Activated CD8-positive, alpha-beta T cell treated with anti-CD3 and anti-CD28 coated beads for 36 hours (primary cell): ENCODE results near the gene C1orf174. TPM values are rescaled to one million over a fixed set of nuclear protein-coding genes. Genes with fewer than 3 reads are reported as not detected.
"Not testable (repeated sequence)": the region's sequence is repeated elsewhere in the genome, so short reads cannot be mapped to it uniquely, and the experiment has no call there.

Experiments used
- ATAC-seq: fragments of 200-7000 bp; cut with Tn5 transposase; one replicate; pipeline ENCODE4 v1.10.0; 2021; ENCODE audit warnings: mild to moderate bottlenecking, moderate library complexity
- CTCF ChIA-PET: fragments of 350-600 bp; sonication (Branson Sonifier 250); formaldehyde crosslinking; loops from one replicate; lab custom pipeline; 2021; ENCODE audit warnings: antibody characterized with exemption; lab: Charles Lee
- POLR2A ChIA-PET: fragments of 350-600 bp; sonication (Branson Sonifier 250); formaldehyde crosslinking; loops from one replicate; lab custom pipeline; 2021; ENCODE audit warnings: antibody characterized with exemption; lab: Charles Lee
- DNase-seq: peaks from one replicate; pipeline ENCODE4 v3.0.0-alpha.2; 2020
- H3K27ac Mint-ChIP-seq: one replicate; pipeline ENCODE4 v1.8.0; 2021; ENCODE audit warnings: mild to moderate bottlenecking, mixed read lengths
- H3K27me3 Mint-ChIP-seq: one replicate; pipeline ENCODE4 v1.8.0; 2021; ENCODE audit warnings: mixed read lengths
- H3K36me3 Mint-ChIP-seq: one replicate; pipeline ENCODE4 v1.8.0; 2021; ENCODE audit warnings: low read depth, mixed read lengths
- H3K4me1 Mint-ChIP-seq: one replicate; pipeline ENCODE4 v1.8.0; 2021; ENCODE audit warnings: low read depth, mixed read lengths
- H3K4me3 Mint-ChIP-seq: one replicate; pipeline ENCODE4 v1.8.0; 2021; ENCODE audit warnings: mild to moderate bottlenecking, moderate library complexity, mixed read lengths
- H3K9me3 Mint-ChIP-seq: one replicate; pipeline ENCODE4 v1.8.0; 2021; ENCODE audit warnings: mixed read lengths
- intact Hi-C: fragments of 100-400 bp; cut with micrococcal nuclease; formaldehyde crosslinking; loops from one replicate; pipeline ENCODE4 v1.10.0; 2022
- total RNA-seq, 2 experiments: library from RNA; stranded (reverse); gene quantifications; one replicate each; pipeline ENCODE4 v1.2.3, GENCODE V29; 2021
- TF ChIP-seq, protein P1 (sequence below): fragments of 200-600 bp; IDR thresholded peaks from one replicate; pipeline ENCODE4 v1.8.0; 2022; ENCODE audit warnings: antibody characterized with exemption, mild to moderate bottlenecking

C1orf174 gene
- total RNA-seq, 2 experiments from 2014 or later = 43.7 to 44.0 TPM

DNA sequence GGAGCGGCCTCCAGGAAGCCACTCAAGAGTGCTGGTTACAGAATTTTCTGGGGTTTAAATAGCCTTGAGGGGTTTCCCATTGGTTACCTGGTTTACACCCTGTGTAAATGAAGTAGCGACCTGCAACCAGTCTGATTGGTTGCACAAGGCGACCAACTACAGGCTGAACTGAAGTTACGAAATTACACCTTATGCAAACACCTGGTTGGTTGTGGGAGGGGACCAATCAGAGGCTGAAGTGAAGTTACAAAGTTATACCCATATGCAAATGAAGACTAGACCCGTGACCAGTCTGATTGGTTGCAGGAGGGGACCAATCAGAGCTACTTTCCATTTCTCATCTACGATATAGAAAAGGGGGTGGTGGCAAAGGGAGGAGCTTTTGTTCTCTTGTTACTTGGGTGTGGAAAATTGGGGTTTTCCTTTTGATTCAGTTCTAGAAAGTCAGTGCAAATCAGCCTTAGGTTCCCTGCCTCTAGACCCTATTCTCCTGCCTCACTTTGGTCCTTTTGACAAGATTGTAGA is 22.2 kb upstream of the C1orf174 start:
- Mint-ChIP-seq H3K9me3 (no peaks in the 10 kb centered on the region), H3K36me3 (no peaks in the 10 kb centered on the region), H3K4me1 (peaks cover 12% of the 10 kb centered on the region), H3K4me3 (no peak overlapping the region), H3K27ac (no peak overlapping the region), H3K27me3 (peaks cover 1% of the 10 kb centered on the region)
- intact Hi-C loops = no loop called here
- CTCF ChIA-PET = no interaction called here
- DNase-seq (peak; percentile 26), ATAC-seq (peak; percentile 67)
- TF ChIP-seq, protein P1, sequence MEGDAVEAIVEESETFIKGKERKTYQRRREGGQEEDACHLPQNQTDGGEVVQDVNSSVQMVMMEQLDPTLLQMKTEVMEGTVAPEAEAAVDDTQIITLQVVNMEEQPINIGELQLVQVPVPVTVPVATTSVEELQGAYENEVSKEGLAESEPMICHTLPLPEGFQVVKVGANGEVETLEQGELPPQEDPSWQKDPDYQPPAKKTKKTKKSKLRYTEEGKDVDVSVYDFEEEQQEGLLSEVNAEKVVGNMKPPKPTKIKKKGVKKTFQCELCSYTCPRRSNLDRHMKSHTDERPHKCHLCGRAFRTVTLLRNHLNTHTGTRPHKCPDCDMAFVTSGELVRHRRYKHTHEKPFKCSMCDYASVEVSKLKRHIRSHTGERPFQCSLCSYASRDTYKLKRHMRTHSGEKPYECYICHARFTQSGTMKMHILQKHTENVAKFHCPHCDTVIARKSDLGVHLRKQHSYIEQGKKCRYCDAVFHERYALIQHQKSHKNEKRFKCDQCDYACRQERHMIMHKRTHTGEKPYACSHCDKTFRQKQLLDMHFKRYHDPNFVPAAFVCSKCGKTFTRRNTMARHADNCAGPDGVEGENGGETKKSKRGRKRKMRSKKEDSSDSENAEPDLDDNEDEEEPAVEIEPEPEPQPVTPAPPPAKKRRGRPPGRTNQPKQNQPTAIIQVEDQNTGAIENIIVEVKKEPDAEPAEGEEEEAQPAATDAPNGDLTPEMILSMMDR = no peak
- POLR2A ChIA-PET = no interaction called here

DNA sequence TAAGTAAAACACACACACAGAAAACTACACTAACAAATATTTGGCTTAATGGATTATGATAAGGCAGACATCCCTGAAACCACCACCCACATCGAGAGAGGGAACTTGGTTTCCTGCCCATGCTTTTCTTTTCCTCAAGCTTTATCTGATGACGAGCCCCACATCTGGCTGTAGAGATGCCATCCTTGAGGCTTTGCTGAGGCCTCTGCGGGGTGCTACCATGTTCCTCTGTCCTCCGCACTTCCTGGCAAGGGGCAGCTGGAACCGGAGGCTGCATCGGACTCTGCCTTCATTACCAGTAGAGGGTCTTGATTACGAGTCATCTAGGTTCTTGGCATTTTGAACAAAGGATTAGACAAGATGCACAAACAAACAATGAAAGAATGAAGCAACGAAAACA is 21.7 kb upstream of the C1orf174 start:
- no peaks in the 10 kb centered on the region for H3K9me3 Mint-ChIP-seq
- ChIA-PET CTCF (no interaction called here), POLR2A (no interaction called here)
- H3K27ac Mint-ChIP-seq = no peak overlapping the region
- TF ChIP-seq, protein P1 = no peak
- H3K27me3 Mint-ChIP-seq = peaks cover 1% of the 10 kb centered on the region
- DNase-seq (no peak), ATAC-seq (no peak)
- H3K4me1 Mint-ChIP-seq = peaks cover 12% of the 10 kb centered on the region
- H3K4me3 Mint-ChIP-seq = no peak overlapping the region
- H3K36me3 Mint-ChIP-seq = no peaks in the 10 kb centered on the region
- intact Hi-C loops = no loop called here

DNA sequence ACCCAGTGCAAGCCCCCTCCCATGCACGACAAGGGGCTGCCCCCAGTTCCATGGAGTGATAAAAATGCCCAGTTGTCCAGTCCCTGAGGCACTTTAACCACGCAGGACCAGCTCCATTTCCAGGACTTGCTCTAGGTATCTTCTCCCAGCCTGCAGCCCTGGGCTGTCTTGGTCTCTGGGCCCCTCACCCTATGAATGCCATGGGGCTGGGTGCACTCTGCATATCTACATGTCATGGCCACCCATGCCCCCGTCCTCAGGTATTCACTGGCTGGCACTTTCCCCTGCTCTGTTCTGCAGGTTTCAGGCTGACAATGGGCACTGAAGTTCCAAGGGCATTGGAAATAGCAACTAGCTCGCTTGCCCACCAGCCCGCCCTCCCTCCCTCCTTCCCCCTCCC is 19.6 kb upstream of the C1orf174 start:
- Mint-ChIP-seq H3K27me3 (peaks cover 1% of the 10 kb centered on the region), H3K4me3 (no peak overlapping the region), H3K9me3 (no peaks in the 10 kb centered on the region), H3K27ac (no peak overlapping the region), H3K36me3 (no peaks in the 10 kb centered on the region), H3K4me1 (peaks cover 12% of the 10 kb centered on the region)
- ChIA-PET POLR2A (no interaction called here), CTCF (no interaction called here)
- DNase-seq (no peak), ATAC-seq (no peak)
- intact Hi-C loops = no loop called here
- TF ChIP-seq, protein P1 = no peak

DNA sequence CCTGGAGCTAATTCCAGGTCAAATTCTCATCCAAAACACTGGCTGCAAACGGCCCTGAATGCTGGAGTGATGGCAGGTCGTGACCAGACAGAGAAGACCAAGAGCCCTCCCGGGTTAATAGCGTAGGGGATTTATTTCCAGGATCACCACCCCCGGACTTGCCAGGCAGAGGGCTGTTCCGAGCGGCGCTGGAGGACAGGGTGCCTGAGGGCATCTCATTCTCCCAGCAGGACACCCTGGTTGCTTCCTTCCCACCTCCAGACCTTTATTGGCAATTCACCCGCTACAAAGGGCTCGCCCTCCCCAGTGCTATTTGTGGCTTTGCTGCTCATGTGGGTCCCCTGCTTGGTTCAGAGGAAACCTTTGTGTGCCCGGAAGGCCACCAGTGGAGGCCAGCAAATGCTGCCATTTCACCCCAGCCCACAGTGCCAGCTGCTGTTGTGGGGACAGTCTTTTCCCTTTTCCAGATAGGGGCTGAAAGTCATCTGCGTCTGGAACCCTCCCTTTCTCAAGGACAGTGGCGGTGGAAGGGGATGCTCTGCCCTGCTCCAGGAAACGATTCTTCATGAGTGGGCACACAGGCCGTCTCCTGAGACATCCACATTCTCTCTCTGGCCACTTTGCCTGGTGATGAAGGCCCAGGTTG is 19.0 kb upstream of the C1orf174 start:
- Mint-ChIP-seq H3K4me3 (no peak overlapping the region), H3K27me3 (peaks cover 1% of the 10 kb centered on the region), H3K27ac (no peak overlapping the region), H3K9me3 (no peaks in the 10 kb centered on the region), H3K4me1 (peaks cover 12% of the 10 kb centered on the region), H3K36me3 (no peaks in the 10 kb centered on the region)
- CTCF ChIA-PET = no interaction called here
- POLR2A ChIA-PET = no interaction called here
- no peak for DNase-seq
- no peak for ATAC-seq
- TF ChIP-seq, protein P1 = no peak
- intact Hi-C loops = no loop called here

DNA sequence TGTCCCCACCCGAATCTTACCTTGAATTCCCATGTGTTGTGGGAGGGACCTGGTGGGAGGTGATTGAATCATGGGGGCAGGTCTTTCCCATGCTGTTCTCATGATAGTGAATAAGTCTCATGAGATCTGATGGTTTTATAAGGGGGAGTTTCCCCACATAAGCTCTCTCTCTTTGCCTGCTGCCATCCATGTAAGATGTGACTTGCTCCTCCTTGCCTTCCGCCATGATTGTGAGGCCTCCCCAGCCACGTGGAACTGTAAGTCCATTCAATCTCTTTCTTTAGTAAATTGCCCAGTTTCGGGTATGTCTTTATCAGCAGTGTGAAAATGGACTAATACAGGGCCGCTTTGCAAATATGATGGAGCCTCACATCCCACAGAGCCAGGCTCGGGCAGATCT is 18.3 kb upstream of the C1orf174 start:
- H3K27me3 Mint-ChIP-seq, H3K27ac Mint-ChIP-seq, H3K9me3 Mint-ChIP-seq, DNase-seq, H3K4me3 Mint-ChIP-seq, intact Hi-C loops, CTCF ChIA-PET, POLR2A ChIA-PET, H3K36me3 Mint-ChIP-seq, ATAC-seq: not testable (repeated sequence)
- H3K4me1 Mint-ChIP-seq = peaks cover 12% of the 10 kb centered on the region
